K562 (cell line): ENCODE measurements around the gene SPATA31C1. TPM values are rescaled to one million over a fixed set of nuclear protein-coding genes. Genes with fewer than 3 reads are reported as not detected.

Experiments
- CHCHD3 ChIP-seq: fragments of 250-450 bp; sonication (Bioruptor Pico); IDR thresholded peaks from 2 replicates; pipeline ENCODE4 v2.1.2; 2022; ENCODE audit warnings: mild to moderate bottlenecking
- CHD4 ChIP-seq: fragments of 200-600 bp; sonication (generic); IDR thresholded peaks from 3 replicates; pipeline ENCODE4 v1.6.1; 2012; ENCODE audit warnings: low read depth, mild to moderate bottlenecking, mixed read lengths, low read length, inconsistent platforms; ENCODE audit not compliant: insufficient read depth, insufficient replicate concordance, poor library complexity, severe bottlenecking
- GATAD2B ChIP-seq: fragments of 450-650 bp; IDR thresholded peaks from 2 replicates; pipeline ENCODE4 v1.6.1; 2017; ENCODE audit warnings: mild to moderate bottlenecking, borderline replicate concordance
- L3MBTL2 ChIP-seq: fragments of 450-650 bp; IDR thresholded peaks from 2 replicates; pipeline ENCODE4 v1.6.1; 2016; ENCODE audit warnings: mild to moderate bottlenecking, moderate library complexity
- NCOA1 ChIP-seq: fragments of 450-650 bp; IDR thresholded peaks from 2 replicates; pipeline ENCODE4 v1.6.1; 2016; ENCODE audit warnings: low read depth
- SMAD2 ChIP-seq: fragments of 150-350 bp; IDR thresholded peaks from 2 replicates; pipeline ENCODE4 v1.6.1; 2014; ENCODE audit warnings: low read depth, mild to moderate bottlenecking, low read length
- SMC3 ChIP-seq: conservative IDR thresholded peaks from 2 replicates; pipeline ENCODE4 v1.6.1; 2011; ENCODE audit warnings: low read depth, low read length, improper control_type of control experiment; ENCODE audit not compliant: insufficient read depth
- ZNF785 ChIP-seq: fragments of 250-450 bp; sonication (Bioruptor Pico); IDR thresholded peaks from 2 replicates; pipeline ENCODE4 v1.4.0; 2020; ENCODE audit warnings: mild to moderate bottlenecking
- polyA plus RNA-seq, 8 experiments: library from polyadenylated mRNA; depleted of rRNA in 4 of 8; stranded (reverse) in 5 of 8; unstranded in 3 of 8; fragments of >200 nt; fragmentation: Nextera tagmentation in 2 of 8; fragmentation: Illumina TruSeq in 1 of 8; extraction: Ambion mirVana in 2 of 8; extraction: Trizol in 1 of 8; gene quantifications; 2 replicates each; pipeline versions ENCODE4 v1.2.1 to v1.2.3, GENCODE V29; 2011 to 2014; ENCODE audit warnings: inconsistent platforms in 1 of 8, missing spikeins in 1 of 8
- total RNA-seq, 7 experiments: library from RNA; depleted of rRNA in 6 of 7; stranded (reverse); fragments of >200 nt in 6 of 7; fragmentation: Illumina TruSeq in 2 of 7; extraction: Trizol in 2 of 7; gene quantifications; 2 replicates each; pipeline versions ENCODE4 v1.2.1 to v1.2.3, GENCODE V29; 2011 to 2021; ENCODE audit warnings: low replicate concordance in 1 of 7
- TF ChIP-seq, protein P1 (sequence below), 3 experiments: IDR thresholded peaks in 2 of 3; conservative IDR thresholded peaks in 1 of 3; 2 replicates each; pipeline ENCODE4 v1.5.1; 2011 to 2012; ENCODE audit warnings: low read length in 3 of 3, mild to moderate bottlenecking in 3 of 3, control low read depth in 2 of 3, improper control_type of control experiment in 1 of 3, inconsistent platforms in 1 of 3, low read depth in 1 of 3, mixed read lengths in 1 of 3, moderate library complexity in 1 of 3; ENCODE audit not compliant: insufficient read depth in 2 of 3
- TF ChIP-seq, protein P2 (sequence below), 2 experiments: fragments of 150-350 bp in 1 of 2; IDR thresholded peaks; 2 replicates each; pipeline ENCODE4 v1.6.1; 2012 to 2016; ENCODE audit warnings: low read depth in 2 of 2, low read length in 2 of 2, mild to moderate bottlenecking in 1 of 2, moderate library complexity in 1 of 2
- TF ChIP-seq, protein P3 (sequence below), 2 experiments: fragments of 450-650 bp; formaldehyde crosslinking in 1 of 2; IDR thresholded peaks; 2 replicates each; pipeline versions ENCODE4 v1.4.0 to v1.6.1; 2014 to 2020; ENCODE audit warnings: mild to moderate bottlenecking in 2 of 2, borderline replicate concordance in 1 of 2, low read depth in 1 of 2

The SPATA31C1 gene
- total and polyA plus RNA-seq, 9 of the 15 experiments (the other 6 are each of a cell fraction or from before 2014, with no cell fraction given), result 0.03 to 0.15 (median 0.05) TPM; not detected in 3

- TF ChIP-seq, protein P1, sequence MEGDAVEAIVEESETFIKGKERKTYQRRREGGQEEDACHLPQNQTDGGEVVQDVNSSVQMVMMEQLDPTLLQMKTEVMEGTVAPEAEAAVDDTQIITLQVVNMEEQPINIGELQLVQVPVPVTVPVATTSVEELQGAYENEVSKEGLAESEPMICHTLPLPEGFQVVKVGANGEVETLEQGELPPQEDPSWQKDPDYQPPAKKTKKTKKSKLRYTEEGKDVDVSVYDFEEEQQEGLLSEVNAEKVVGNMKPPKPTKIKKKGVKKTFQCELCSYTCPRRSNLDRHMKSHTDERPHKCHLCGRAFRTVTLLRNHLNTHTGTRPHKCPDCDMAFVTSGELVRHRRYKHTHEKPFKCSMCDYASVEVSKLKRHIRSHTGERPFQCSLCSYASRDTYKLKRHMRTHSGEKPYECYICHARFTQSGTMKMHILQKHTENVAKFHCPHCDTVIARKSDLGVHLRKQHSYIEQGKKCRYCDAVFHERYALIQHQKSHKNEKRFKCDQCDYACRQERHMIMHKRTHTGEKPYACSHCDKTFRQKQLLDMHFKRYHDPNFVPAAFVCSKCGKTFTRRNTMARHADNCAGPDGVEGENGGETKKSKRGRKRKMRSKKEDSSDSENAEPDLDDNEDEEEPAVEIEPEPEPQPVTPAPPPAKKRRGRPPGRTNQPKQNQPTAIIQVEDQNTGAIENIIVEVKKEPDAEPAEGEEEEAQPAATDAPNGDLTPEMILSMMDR (IDR thresholded peaks at IDR 0.05 in 2 of 3, conservative IDR thresholded peaks at IDR 0.05 in 1 of 3; ENCODE audit: insufficient read depth in 2 of 3, low read depth in 1 of 3, low read length in 3 of 3), result peak; percentile 52 to 69 (median 57); a peak in 4 of 6 replicates
- TF ChIP-seq ZNF785 (CRISPR knock-in tag), result no peak
- TF ChIP-seq, protein P2, sequence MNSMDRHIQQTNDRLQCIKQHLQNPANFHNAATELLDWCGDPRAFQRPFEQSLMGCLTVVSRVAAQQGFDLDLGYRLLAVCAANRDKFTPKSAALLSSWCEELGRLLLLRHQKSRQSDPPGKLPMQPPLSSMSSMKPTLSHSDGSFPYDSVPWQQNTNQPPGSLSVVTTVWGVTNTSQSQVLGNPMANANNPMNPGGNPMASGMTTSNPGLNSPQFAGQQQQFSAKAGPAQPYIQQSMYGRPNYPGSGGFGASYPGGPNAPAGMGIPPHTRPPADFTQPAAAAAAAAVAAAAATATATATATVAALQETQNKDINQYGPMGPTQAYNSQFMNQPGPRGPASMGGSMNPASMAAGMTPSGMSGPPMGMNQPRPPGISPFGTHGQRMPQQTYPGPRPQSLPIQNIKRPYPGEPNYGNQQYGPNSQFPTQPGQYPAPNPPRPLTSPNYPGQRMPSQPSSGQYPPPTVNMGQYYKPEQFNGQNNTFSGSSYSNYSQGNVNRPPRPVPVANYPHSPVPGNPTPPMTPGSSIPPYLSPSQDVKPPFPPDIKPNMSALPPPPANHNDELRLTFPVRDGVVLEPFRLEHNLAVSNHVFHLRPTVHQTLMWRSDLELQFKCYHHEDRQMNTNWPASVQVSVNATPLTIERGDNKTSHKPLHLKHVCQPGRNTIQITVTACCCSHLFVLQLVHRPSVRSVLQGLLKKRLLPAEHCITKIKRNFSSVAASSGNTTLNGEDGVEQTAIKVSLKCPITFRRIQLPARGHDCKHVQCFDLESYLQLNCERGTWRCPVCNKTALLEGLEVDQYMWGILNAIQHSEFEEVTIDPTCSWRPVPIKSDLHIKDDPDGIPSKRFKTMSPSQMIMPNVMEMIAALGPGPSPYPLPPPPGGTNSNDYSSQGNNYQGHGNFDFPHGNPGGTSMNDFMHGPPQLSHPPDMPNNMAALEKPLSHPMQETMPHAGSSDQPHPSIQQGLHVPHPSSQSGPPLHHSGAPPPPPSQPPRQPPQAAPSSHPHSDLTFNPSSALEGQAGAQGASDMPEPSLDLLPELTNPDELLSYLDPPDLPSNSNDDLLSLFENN (IDR thresholded peaks at IDR 0.05; ENCODE audit: low read depth in 2 of 2, low read length in 2 of 2), result no peak
- TF ChIP-seq, protein P3, sequence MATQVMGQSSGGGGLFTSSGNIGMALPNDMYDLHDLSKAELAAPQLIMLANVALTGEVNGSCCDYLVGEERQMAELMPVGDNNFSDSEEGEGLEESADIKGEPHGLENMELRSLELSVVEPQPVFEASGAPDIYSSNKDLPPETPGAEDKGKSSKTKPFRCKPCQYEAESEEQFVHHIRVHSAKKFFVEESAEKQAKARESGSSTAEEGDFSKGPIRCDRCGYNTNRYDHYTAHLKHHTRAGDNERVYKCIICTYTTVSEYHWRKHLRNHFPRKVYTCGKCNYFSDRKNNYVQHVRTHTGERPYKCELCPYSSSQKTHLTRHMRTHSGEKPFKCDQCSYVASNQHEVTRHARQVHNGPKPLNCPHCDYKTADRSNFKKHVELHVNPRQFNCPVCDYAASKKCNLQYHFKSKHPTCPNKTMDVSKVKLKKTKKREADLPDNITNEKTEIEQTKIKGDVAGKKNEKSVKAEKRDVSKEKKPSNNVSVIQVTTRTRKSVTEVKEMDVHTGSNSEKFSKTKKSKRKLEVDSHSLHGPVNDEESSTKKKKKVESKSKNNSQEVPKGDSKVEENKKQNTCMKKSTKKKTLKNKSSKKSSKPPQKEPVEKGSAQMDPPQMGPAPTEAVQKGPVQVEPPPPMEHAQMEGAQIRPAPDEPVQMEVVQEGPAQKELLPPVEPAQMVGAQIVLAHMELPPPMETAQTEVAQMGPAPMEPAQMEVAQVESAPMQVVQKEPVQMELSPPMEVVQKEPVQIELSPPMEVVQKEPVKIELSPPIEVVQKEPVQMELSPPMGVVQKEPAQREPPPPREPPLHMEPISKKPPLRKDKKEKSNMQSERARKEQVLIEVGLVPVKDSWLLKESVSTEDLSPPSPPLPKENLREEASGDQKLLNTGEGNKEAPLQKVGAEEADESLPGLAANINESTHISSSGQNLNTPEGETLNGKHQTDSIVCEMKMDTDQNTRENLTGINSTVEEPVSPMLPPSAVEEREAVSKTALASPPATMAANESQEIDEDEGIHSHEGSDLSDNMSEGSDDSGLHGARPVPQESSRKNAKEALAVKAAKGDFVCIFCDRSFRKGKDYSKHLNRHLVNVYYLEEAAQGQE (IDR thresholded peaks at IDR 0.05; ENCODE audit: borderline replicate concordance), result peak; percentile 57; the same call in 1 of the 2 replicates
- TF ChIP-seq, protein P3 (CRISPR knock-in tag; IDR thresholded peaks at IDR 0.05; ENCODE audit: low read depth), result no peak
- TF ChIP-seq NCOA1, result no peak
- TF ChIP-seq CHD4, result no peak
- no peak for TF ChIP-seq L3MBTL2
- TF ChIP-seq CHCHD3 (CRISPR knock-in tag), result no peak
- no peak for TF ChIP-seq GATAD2B
- peak; percentile 43; the same call in 1 of the 2 replicates for TF ChIP-seq SMC3
- TF ChIP-seq SMAD2, result no peak
Measured at GRCh38 chr9:87950765-87951488, 33.2 kb downstream of the SPATA31C1 start (continued).
